Measurements from ENCODE around the gene CASP12. TPM values are rescaled to one million over a fixed set of nuclear protein-coding genes. Genes with fewer than 3 reads are reported as not detected.

Gene CASP12
- total RNA-seq, 1 donor from 2014 or later: not detected

DNA sequence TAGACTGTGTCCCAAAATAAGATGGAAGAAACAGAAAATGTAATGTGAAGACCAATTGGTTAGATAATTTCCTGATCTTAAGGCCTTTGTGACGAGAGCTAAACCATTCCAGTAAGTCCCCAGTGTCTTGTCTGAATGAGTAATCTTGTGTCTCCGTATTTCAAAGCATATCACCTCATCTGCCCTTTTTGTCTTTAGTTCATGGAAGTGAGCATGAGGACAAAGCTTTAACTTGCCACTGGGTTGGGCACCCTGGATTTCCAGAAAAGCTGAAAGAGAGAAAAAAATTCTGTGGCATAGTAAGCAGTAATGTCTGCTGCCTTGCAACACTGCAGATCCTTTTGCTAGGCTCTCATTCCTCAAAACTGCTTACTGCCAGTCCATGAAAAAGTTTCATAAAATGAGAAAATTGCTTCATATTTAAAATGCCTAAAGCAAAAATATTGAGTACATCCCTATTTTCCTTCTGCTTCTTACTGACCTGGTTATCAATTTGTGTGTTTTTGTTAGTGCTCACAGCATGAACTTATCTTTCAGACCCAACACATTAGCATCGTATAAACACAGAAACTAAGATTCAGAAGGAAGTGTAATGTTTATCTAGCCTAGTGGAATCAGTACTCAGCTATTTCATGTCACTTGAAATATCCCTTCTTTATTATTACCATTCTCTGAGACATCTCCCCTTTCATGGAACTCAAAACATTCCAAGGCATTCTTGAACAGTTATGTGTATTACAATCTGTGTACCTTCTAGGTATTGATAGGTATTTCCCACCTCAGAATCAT lies 5.3 kb downstream of the CASP12 start:
- intact Hi-C loops (cut with micrococcal nuclease): no loop called here

DNA sequence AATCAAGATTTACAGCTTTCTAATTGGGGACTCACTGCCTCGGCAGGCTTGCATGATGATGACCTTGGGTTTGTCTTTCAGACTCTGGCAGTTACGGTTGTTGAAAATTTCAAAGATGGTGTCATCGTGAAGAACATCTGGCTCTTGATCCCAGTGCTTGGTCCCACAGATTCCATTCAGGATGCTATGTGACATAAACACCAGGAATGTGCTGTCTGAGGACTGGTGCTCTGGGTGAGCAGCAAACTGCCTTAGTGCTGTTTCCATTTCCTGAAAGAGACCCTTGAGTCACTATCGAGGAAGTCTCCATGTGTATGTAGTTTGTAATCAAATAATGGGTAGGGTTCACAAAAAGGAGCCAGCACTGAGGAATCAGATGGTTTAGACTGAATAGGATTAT lies 7.1 kb downstream of the CASP12 start:
- intact Hi-C loops (cut with micrococcal nuclease): no loop called here

DNA sequence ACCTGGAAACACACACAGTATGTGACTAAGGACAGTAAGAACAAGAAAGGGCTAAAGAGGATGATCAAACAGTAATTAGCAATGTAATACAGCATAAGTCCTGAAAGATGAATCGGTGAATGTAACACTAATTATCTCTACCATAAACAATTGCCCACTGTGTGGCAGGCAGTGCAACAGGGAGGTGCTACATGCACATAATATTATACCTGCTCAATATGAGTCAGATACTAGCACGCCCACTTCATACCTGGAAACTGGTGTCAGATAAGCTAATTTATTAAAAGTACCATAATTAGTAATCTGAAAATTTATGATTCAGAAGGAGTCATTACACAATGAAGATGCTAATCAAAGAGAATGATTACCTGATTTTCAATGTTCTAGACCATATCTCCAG lies 14.9 kb downstream of the CASP12 start:
- intact Hi-C loops (cut with micrococcal nuclease): no loop called here

DNA sequence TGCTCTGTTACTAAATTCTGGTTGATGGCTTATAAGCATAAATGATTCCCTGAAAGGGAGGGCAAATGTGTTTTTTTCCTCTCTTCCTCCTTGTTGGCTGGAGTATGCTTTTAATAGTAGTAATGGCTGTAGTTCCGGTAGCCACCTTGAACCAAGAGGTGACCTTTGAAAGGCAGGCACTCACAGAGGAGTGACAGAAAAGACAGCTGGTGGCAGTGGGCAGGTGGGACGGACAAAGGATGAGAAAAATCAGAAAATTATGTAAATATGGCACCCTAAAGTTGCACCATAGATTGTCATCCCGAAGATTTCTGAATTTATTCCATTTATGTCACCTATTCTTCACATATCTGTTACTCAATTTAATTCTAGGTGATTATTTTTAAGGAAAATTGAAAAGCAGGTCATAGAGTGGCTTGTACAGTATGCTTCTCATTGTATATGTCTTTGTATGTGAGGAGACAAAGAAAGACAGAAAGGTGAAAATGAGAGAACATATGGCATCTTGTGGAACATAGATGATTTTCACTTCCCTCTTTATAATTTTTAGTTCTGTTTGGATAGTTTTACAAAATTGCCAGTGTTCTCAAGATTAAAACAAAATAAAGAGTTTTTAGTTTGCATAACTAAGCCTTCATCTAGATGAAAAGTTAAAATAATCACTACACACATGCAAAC lies 17.0 kb downstream of the CASP12 start:
- intact Hi-C loops (cut with micrococcal nuclease): no loop called here

DNA sequence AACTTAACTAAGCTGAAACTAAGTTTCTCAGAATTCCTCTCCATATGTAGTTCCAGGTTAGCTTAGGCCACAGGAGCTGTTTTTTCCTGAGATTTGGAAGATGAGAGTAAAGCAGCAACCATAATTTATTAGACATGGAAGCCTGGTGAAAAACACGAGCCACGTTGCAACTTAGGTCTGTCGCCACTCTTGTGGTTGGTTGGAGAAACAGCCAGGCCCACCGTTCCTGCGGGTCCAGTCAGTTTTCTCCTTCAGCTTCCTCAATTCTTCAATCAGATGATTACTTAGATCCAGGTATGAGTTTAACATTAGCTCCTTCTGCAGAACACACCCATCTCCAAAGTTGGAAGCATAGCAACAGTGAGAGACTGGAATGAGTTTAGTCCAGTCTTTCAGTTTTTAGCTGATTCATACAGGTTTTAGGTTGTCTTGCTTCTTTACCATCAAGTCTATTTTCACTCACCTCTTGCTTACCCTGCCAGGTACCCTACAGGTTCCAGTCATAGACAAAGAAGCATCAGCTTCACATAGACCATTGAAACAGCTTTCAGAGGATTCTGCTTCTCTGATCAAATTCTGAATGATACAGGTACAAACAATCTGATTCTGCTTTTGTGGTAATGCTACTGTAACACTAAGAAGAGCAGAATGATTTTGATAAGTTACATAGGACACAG lies 18.6 kb downstream of the CASP12 start:
- intact Hi-C loops (cut with micrococcal nuclease): no loop called here

DNA sequence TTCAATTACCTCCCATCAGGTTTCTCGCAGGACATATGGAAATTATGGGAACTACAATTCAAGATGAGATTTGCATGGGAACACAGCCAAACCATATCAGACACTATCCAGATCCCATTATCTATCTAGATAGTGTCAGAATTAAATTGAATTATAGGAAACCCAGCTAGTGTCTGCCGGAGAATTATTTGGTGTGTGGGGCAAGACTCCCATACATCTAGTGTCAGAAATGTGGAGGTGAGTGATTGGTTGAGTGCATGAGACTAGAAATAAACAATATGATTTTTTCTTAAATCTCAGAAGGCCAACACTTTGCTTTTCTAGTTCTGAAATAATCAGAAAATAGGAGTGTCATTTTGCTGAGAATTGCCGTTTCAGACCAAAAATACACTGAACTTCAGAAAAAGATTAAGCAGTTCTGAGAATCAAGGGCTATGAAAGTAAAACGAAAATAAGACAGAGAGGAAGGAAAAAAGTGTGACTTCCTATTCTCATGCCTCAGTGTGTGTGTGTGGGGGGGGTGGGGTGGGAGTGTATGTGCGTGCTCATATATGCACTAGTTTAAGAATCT lies 21.3 kb downstream of the CASP12 start:
- intact Hi-C loops (cut with micrococcal nuclease): loop anchor here (1.0 to 2.0 kb wide), 6 partner anchors 21 to 268 kb away; partner anchors contain the start of genes CASP12 and CASP4

DNA sequence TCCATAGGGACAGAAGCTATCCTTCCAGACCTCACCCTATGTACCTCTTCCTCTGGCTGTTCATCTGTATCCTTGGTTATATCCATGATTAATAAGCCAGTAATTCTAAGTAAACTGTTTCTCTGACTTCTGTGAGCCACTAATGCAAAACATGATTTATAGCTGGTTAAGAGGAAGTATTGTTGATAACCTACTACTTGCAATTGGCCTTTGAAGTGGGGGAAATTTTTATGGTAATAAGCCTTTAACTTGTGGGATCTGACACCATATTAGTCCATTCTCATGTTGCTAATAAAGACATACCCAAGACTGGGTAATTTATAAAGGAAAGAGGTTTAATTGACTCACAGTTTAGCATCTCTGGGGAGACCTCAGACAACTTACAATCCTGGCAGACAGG lies 21.9 kb downstream of the CASP12 start:
- intact Hi-C loops (cut with micrococcal nuclease): loop anchor here (2.0 kb wide), 3 partner anchors 92 to 268 kb away; partner anchors contain the start of gene CASP4

DNA sequence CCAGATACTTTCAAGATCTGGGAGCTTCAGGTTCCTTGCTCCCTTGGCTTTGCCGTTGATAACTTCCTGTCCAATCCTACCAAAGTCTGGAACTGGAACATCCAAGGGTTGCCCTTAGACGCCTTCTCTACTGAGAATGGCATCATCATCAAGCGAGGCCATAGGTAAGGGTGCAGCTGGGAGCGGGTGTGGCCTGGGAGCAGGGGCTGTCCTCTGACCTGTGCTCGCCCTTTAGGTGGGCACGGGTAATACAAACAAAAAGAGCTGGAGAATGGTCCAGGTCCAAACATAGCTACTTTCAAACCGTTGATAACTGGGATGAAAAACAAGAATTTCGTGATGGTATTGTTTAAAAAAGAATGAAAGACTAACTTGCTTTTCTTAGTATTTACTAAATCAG lies 25.0 kb downstream of the CASP12 start:
- intact Hi-C loops (cut with micrococcal nuclease): no loop called here

DNA sequence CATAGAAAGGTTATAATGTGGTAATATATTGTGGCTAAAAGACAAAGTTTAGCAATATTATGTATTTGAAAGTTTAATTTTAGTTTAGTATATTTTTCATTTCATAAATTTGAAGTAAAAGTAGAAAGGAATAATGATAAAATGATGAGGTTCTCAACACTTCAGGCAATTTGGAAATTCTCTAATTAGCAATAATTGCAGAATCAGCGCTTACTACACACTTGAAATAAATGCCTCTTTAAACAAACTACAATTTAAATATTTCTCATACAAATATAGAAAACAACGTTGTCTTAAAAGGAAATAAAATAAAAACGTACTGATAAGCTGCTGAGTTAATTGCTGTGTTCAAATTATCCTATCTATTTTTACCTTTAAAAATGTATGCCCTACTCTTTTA lies 25.9 kb downstream of the CASP12 start:
- intact Hi-C loops (cut with micrococcal nuclease): no loop called here

DNA sequence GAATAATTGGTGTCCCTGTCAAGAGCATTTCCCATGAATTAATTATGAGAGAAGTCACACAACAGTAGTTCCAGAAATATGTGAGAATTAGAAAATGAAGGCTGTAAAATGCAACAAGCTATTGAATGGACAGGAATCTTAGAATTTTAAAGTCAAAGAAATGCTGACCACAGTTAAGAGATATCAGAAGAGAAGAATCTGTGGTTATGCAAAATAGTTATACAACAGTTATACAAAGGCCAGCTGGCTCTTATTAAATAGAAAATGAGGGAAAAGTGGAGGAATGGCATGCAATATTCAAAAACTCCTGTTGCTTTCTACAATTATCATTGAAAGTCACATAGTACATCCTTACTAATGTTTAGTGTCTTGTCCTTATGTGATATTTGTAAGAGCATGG lies 27.4 kb downstream of the CASP12 start:
- intact Hi-C loops (cut with micrococcal nuclease): loop anchor here (1.0 kb wide), 1 partner anchor 29 kb away; no protein-coding TSS in a partner anchor

DNA sequence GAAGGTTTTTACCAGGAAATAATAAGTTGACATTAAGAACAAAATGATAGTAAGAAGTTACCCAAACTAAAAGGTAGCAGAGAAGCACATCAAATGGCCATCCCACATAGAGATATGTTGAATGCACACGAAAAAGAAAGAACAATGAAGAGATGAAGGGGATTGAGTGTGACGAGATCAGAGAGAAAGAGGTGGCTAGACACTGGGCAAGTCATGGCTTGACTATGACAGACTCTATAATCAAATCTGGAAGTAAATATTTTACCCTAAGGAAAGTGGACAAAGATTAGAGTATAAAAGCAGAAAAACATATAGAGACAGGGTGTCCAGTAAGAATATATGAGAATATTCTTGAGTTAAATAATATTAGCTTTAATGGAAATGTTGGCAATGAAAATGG lies 31.4 kb downstream of the CASP12 start:
- intact Hi-C loops (cut with micrococcal nuclease): no loop called here

DNA sequence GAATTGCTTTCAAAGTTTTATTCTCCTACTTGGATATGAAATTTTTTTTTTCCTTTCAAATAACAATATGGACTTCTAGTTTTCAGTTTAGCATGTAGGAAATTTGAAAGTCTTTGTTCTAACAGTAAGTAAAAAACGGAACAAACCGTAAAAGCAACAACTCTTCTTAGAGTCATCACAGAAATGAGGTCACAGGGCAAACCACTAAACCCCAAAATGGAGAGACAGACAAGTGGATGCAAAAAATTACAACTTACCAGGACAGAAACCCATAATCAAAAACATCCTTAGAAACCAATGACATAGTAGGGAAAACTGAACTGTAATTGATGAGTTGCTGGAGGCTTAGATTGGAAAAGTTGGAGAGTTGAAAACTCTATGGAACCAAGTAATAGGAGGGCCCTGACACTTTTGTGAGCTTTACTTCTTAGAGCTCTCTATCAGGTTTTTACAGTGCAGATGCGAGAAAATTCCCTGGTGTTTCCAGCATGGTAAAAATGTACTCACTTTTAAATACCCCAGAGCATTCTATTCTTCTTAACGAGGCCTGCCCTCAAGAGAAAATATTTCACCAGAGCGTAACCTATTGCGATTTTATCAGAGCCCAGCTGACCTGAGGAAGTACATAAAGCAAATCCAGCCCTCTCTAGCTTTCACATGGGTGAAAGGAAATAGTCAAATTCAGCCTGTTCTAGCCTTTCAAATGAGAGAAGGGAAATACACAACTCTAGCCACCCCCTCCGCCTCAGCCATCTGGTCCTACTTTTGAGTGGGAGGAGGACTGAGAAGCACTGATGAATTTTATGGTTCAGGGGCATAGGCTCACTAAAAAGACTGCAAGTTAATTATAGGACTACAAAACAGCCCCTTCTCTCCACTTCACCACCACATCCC lies 39.1 kb downstream of the CASP12 start:
- intact Hi-C loops (cut with micrococcal nuclease): no loop called here

DNA sequence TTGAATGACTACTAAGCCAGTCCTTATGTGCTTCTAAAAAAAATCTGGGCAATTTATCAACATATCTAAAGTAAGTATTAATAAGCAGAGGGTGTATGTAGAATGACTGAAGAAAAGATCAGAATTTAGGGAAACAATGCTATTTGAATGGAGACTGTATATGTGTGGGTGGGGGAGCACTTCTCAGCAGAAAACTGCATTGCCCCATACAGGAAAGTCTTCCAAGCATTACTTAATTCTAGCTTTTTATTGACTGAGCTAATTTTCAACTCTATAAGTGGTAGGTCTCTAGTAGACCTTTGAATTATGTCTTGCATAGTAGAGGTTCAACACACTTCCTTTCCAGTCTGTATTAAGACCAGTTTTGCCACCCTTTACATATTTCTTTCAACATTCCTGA lies 41.7 kb downstream of the CASP12 start:
- intact Hi-C loops (cut with micrococcal nuclease): no loop called here

DNA sequence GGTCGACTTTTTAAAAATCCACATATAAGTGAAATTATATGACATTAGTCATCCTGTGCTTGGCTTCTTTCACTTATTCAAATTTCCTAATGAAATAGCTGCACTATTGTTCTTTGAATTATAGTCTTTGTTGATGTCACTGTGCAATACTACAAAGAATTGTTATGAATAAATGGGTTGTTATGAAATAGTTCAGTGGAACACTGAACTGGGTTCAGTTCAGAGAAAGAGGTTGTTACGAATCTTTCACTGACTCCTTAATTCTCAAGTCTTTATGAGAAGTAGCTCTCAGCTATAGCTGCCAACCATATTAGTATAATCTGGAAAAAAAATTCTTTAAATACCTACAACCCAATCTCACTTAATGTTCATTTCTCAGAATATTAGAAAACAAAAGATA lies 42.3 kb downstream of the CASP12 start:
- intact Hi-C loops (cut with micrococcal nuclease): no loop called here

DNA sequence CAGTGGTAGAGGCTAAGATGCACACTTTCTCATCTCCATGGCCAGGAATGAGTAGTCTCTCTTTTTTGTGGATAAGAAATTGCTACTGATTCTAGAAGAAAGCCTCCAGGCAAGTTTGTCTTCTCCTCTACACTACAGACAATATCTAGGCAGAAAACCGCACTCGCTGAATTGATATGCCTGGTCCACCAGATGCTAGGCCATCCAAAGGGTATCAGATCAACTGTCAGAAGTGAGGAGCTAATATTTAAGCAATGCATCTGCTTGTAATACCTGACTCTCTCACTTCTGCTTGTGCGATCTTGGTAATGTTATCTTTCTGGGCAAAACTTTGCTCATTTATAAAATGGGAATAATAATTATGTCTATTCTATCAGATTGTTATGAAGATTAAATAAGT lies 45.0 kb downstream of the CASP12 start:
- intact Hi-C loops (cut with micrococcal nuclease): no loop called here

DNA sequence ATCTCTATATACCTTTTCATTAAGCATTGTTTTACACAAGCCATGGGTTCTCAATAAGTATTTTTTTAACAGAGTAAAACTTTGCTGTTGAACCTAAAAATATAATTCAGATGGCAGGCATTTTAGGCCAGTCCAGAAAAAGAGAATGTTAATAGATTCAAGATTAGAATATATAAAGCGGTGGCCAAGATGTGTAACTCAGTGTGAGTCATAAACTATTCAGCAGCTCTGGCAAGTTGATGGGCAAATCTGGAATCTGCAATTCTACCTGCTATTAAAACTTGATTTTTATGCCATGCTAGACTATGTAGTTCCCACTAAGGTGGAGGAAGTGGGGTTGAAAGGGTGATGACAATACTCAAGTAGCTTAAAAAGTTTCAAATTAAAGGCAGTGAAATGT lies 45.4 kb downstream of the CASP12 start:
- intact Hi-C loops (cut with micrococcal nuclease): no loop called here

DNA sequence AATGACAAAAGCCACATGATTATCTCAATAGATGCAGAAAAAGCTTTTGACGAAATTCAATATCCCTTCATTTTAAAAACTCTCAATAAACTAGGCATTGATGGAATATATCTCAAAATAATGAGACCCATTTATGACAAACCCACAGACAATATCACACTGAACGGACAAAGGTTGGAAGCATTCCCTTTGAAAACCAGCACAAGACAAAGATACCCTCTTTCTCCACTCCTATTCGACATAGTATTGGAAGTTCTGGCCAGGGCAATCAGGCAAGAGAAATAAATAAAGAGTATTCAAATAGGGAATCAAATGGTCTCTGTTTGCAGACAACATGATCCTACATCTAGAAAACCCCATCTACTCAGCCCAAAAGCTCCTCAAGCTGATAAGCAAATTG lies 52.0 kb downstream of the CASP12 start:
- intact Hi-C loops (cut with micrococcal nuclease): no loop called here

DNA sequence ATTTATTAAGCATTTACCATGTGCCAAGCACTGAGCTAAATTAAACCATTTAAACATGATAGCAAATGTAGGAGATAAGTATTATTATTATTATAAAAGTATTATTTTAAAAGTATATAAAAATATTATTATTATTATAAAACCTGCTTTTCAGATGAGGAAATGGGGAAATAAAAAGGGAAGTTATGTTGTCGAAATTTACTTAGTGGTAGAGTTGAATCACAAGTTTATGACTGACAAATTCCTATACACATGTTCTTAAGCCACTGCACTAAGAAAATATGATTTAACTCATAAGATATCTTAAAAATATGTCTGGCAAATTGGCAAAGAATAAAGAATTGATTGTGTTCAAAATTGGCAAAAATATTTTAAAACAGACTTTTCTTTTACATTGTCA lies 53.8 kb downstream of the CASP12 start:
- intact Hi-C loops (cut with micrococcal nuclease): no loop called here

DNA sequence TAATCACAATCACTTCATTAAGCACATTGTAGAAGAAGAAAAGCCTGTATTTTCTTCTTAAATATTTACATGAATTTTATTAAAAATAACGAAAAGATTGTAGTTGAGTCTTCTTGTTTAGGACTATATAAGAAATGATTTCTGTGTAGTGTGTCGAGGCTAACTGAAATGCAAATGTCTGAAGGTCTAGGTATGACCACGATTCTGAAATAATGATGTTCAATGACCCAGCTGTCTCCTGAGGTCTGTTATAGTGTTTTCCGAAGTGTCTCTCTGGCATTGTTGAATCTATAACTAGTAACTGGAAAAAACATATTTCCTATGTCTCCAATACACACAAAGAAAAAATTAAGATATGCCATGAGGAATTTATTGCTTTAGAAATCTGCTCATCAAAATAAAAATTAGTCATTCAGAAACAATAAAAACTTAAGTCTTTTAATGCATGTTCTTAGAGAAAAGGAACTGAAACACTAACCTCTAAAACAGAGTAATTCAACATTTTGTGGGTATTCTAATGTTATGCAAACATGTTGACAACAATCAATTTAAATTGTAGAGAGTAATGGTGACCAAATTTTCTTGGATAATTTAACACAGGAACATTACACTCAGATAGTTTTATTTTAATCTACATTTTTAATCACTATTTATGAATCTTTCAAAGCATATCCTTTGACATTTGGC lies 55.0 kb downstream of the CASP12 start:
- intact Hi-C loops (cut with micrococcal nuclease): no loop called here

DNA sequence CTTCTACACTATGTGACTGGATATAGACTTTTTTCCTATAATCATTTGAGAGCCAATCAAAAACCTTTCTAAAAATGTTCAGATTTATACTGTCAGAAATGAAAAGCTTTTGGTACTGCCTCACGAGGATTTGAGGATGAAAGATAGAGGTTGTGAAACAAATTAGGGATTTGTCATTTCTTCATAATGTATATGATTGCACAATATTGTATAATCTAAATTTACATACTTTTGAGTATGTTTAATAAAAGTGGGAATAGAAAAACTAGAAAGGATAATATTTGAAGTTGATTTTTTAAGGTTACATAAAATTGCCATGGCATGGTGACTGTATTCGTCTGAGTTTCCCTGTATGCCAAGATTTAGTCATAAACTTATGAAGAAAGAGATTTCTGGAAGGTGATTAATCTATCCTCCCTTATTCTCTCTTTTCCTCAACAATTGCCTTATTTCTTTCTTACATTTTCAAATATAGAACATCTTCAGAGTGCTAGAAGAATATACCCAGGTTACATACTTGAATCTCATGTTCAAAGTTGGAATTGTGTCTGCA lies 56.2 kb downstream of the CASP12 start:
- intact Hi-C loops (cut with micrococcal nuclease): loop anchor here (1.0 kb wide), 1 partner anchor 29 kb away; no protein-coding TSS in a partner anchor
